Measurements from ENCODE around the gene CD82. TPM values are rescaled to one million over a fixed set of nuclear protein-coding genes. Genes with fewer than 3 reads are reported as not detected.

Gene CD82
- total and polyA plus RNA-seq, 2 of the 8 experiments (the other 6 are each of a cell fraction or from before 2014, with no cell fraction given), result 7.9 to 10.3 TPM

GRCh38 chr11:44605965-44606364 is 40.5 kb downstream of the CD82 start:
- H3K27me3 ChIP-seq (replicated peaks in 1 of 4; ENCODE audit: control insufficient read depth in 3 of 4, extremely low read depth in 1 of 4, insufficient read depth in 3 of 4, low read length in 3 of 4), result no peaks in the 10 kb centered on the region
- no peak overlapping the region for H3K14ac ChIP-seq (ENCODE audit: insufficient read length)
- H2AK5ac ChIP-seq (ENCODE audit: low read depth, low read length), result no peak overlapping the region
- H2AFZ ChIP-seq (ENCODE audit: low read length), result no peak overlapping the region
- no peak for FAIRE-seq
- H4K91ac ChIP-seq (replicated peaks; ENCODE audit: insufficient read length, low read length), result no peak overlapping the region
- H2BK120ac ChIP-seq (replicated peaks; ENCODE audit: low read depth, low read length), result no peak overlapping the region
- CTCF ChIA-PET (ENCODE audit: partially characterized antibody), result interaction anchor here (0.6 to 1.5 kb wide), 3 partner anchors 11 to 320 kb away, joined by 3 to 4 read pairs (median 3); no protein-coding TSS in a partner anchor
- H2BK20ac ChIP-seq (ENCODE audit: low read length), result no peak overlapping the region
- H3K4me1 ChIP-seq (replicated peaks in 1 of 4; ENCODE audit: control insufficient read depth in 3 of 4, insufficient read depth in 4 of 4, low read length in 3 of 4), result peaks cover 0 to 4% (median under 1%) of the 10 kb centered on the region in 4 experiments; a peak in 4 of 7 replicates
- no peaks in the 10 kb centered on the region for H3K36me3 ChIP-seq (ENCODE audit: control insufficient read depth in 2 of 4, insufficient read depth in 4 of 4, low read length in 3 of 4)
- H3K27ac ChIP-seq (ENCODE audit: low read depth, low read length), result no peak overlapping the region
- H3K4ac ChIP-seq (replicated peaks; ENCODE audit: insufficient read length, low read depth, low read length), result no peak overlapping the region
- WGBS, 2 experiments (ENCODE audit: extremely low coverage in 1 of 2, insufficient coverage in 1 of 2, insufficient read length in 1 of 2, insufficient replicate concordance in 2 of 2, low coverage in 1 of 2, low lambda C conversion rate in 2 of 2, missing lambda C conversion rate in 1 of 2), result 91% methylated on average over 7 of the region's 7 CpGs; no CpG with 5 or more reads in 1 of the 2 experiments
- POLR2A ChIA-PET (ENCODE audit: partially characterized antibody), result no interaction called here
- H2BK12ac ChIP-seq (ENCODE audit: low read depth, low read length), result no peak overlapping the region
- H3K23me2 ChIP-seq (ENCODE audit: low read depth, low read length), result no peaks in the 10 kb centered on the region
- no peak for DNase-seq (ENCODE audit: low read depth in 1 of 2, low spot score in 2 of 2)
- H3K4me2 ChIP-seq (ENCODE audit: insufficient read depth in 1 of 2, low read depth in 2 of 2, low read length in 2 of 2), result no peak overlapping the region
- no peak overlapping the region for H4K8ac ChIP-seq (ENCODE audit: extremely low read depth, insufficient read depth, low read length)
- H2BK15ac ChIP-seq (ENCODE audit: low read length), result no peak overlapping the region
- no peaks in the 10 kb centered on the region for H3K9me3 ChIP-seq (ENCODE audit: insufficient read depth in 2 of 2, low read depth in 1 of 2, low read length in 1 of 2)
- no peaks in the 10 kb centered on the region for H3K79me2 ChIP-seq (ENCODE audit: control insufficient read depth in 1 of 2, insufficient read depth in 2 of 2, low read length in 2 of 2)
- no peaks in the 10 kb centered on the region for H4K20me1 ChIP-seq (replicated peaks in 1 of 2; ENCODE audit: control insufficient read depth in 1 of 2, insufficient read depth in 2 of 2, low read length in 2 of 2)
- no peak overlapping the region for H3K23ac ChIP-seq (ENCODE audit: insufficient read length)
- H3K9ac ChIP-seq (replicated peaks in 1 of 4; ENCODE audit: extremely low read depth in 1 of 4, low read depth in 3 of 4, low read length in 3 of 4), result no peak overlapping the region
- H3K56ac ChIP-seq (replicated peaks; ENCODE audit: insufficient read length, low read depth, low read length), result no peak overlapping the region
- no peak overlapping the region for H4K5ac ChIP-seq (ENCODE audit: insufficient read length, low read depth, low read length)
- no peak overlapping the region for H2BK5ac ChIP-seq (ENCODE audit: low read depth, low read length)
- no peak overlapping the region for H3K18ac ChIP-seq (ENCODE audit: extremely low read depth, low read length)
- H3K4me3 ChIP-seq (ENCODE audit: extremely low read depth in 1 of 4, insufficient read depth in 2 of 4, low read depth in 3 of 4, low read length in 4 of 4), result no peak overlapping the region
- H3K79me1 ChIP-seq (ENCODE audit: low read depth, low read length), result no peaks in the 10 kb centered on the region
- TF ChIP-seq POLR2AphosphoS5 (IDR thresholded peaks at IDR 0.05; ENCODE audit: low read depth, low read length) (no peak), NANOG (IDR thresholded peaks at IDR 0.05; ENCODE audit: insufficient read depth, low read depth, low read length, poor library complexity, severe bottlenecking) (no peak), CBX8 (IDR thresholded peaks at IDR 0.05; ENCODE audit: borderline replicate concordance, low read depth, low read length) (no peak), CHD2 (IDR thresholded peaks at IDR 0.05; ENCODE audit: low read length) (no peak), BACH1 (IDR thresholded peaks at IDR 0.05; ENCODE audit: low read length) (no peak), POU5F1 (IDR thresholded peaks at IDR 0.05; ENCODE audit: low read depth, low read length) (no peak), SRF (IDR thresholded peaks at IDR 0.05; ENCODE audit: low read depth, low read length) (no peak), USF2 (IDR thresholded peaks at IDR 0.05; ENCODE audit: low read length) (no peak), CREB1 (IDR thresholded peaks at IDR 0.05) (no peak), RFX5 (IDR thresholded peaks at IDR 0.05; ENCODE audit: borderline replicate concordance, low read depth, low read length) (no peak), PHF8 (conservative IDR thresholded peaks at IDR 0.05; ENCODE audit: low read depth, low read length) (no peak), E2F6 (IDR thresholded peaks at IDR 0.05) (no peak), MAX (IDR thresholded peaks at IDR 0.05) (no peak), BRCA1 (IDR thresholded peaks at IDR 0.05; ENCODE audit: low read depth, low read length) (no peak)
